ENCODE measurements around the gene TCERG1. TPM values are rescaled to one million over a fixed set of nuclear protein-coding genes. Genes with fewer than 3 reads are reported as not detected.

Gene TCERG1
- total RNA-seq, 4 donors from 2014 or later = 59.1 to 164 (median 65.1) TPM

DNA sequence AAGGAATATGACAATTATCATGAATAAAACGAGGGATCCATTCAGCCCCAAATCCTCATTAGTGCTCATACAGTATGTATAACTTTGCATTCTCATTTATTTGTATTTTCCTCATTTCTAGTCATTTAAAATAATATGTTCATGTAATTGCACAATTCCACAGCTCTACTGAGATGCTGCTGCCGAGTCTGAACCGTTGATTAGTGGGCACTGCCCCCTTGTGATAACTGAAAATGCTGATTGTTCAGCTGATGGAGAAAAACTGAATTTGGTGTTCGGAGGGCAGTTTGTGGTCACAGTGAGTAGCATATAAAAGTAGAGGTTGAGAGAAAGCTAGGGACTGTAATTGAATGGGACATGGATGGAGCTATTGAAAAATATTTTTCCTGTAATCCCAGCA, 81.1 kb downstream of the TCERG1 start:
- no peak for DNase-seq (ENCODE audit: low spot score in 2 of 2)
- Histone ChIP-seq H3K4me1 (no peaks in the 10 kb centered on the region), H3K36me3 (no peaks in the 10 kb centered on the region), H3K9me3 (no peaks in the 10 kb centered on the region), H3K27ac (no peak overlapping the region), H3K27me3 (no peaks in the 10 kb centered on the region), H3K4me3 (no peak overlapping the region)
- WGBS = 65% methylated on average over 4 of the region's 4 CpGs
- TF ChIP-seq, protein P1, sequence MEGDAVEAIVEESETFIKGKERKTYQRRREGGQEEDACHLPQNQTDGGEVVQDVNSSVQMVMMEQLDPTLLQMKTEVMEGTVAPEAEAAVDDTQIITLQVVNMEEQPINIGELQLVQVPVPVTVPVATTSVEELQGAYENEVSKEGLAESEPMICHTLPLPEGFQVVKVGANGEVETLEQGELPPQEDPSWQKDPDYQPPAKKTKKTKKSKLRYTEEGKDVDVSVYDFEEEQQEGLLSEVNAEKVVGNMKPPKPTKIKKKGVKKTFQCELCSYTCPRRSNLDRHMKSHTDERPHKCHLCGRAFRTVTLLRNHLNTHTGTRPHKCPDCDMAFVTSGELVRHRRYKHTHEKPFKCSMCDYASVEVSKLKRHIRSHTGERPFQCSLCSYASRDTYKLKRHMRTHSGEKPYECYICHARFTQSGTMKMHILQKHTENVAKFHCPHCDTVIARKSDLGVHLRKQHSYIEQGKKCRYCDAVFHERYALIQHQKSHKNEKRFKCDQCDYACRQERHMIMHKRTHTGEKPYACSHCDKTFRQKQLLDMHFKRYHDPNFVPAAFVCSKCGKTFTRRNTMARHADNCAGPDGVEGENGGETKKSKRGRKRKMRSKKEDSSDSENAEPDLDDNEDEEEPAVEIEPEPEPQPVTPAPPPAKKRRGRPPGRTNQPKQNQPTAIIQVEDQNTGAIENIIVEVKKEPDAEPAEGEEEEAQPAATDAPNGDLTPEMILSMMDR (IDR thresholded peaks at IDR 0.05) = no peak
- TF ChIP-seq POLR2A (IDR thresholded peaks at IDR 0.05) = no peak
- no peak for TF ChIP-seq POLR2AphosphoS5 (IDR thresholded peaks at IDR 0.05)
- no peak for TF ChIP-seq EP300 (IDR thresholded peaks at IDR 0.05)

DNA sequence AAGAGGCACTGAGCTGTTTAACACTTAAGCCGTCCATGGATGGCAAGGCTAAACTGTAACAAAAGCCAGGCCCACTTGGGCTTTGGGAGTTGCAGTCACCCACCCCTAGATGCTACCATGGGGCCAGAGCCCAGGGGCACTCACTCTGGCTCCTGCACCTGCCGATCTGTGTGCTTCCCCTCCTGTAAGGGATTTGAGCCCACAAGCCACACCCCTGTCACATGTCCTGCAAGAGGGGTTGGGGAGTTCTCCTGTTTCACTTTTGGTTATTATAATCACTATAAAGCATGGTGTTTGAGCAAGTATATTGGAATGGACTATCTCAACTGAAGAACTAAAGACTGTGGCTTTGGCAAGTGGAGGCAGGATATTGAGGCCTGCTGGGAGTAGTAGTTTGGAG, 82.9 kb downstream of the TCERG1 start:
- no peaks in the 10 kb centered on the region for H3K36me3 ChIP-seq
- no peak for TF ChIP-seq POLR2AphosphoS5 (IDR thresholded peaks at IDR 0.05)
- TF ChIP-seq EP300 (IDR thresholded peaks at IDR 0.05) = no peak
- no peak for TF ChIP-seq POLR2A (IDR thresholded peaks at IDR 0.05)
- TF ChIP-seq, protein P1 (IDR thresholded peaks at IDR 0.05) = no peak
- DNase-seq (ENCODE audit: low spot score in 2 of 2) = no peak
- H3K27me3 ChIP-seq = no peaks in the 10 kb centered on the region
- WGBS = 90% methylated on average over 2 of the region's 2 CpGs
- H3K27ac ChIP-seq = no peak overlapping the region
- H3K9me3 ChIP-seq = no peaks in the 10 kb centered on the region
- no peaks in the 10 kb centered on the region for H3K4me1 ChIP-seq
- H3K4me3 ChIP-seq = no peak overlapping the region

DNA sequence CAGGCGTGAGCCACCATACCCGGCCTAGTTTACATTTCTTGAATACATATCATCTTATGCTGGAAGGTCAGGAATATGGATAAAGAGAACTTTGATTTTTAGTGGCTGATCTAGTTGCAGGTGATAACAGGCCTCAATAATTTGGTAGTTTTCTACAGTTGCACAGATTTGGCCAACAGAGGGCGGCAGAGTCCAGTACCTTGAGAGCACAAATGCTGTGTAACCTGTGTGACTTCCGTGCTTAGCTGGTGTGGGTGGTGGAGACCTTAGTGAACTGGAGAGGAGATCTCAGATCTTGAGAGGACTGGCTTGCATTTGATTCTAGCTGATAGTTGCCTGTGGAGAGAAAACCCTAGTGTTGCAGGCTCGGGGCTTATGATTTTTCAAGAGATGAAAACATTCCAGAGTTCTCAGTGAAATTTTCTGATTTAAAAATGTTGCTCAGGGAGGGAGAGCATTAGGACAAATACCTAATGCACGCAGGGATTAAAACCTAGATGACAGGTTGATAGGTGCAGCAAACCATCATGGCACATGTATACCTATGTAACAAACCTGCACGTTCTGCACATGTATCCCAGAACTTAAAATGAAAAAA, 86.2 kb downstream of the TCERG1 start:
- TF ChIP-seq EP300 (IDR thresholded peaks at IDR 0.05) = no peak
- no peak for TF ChIP-seq POLR2AphosphoS5 (IDR thresholded peaks at IDR 0.05)
- TF ChIP-seq, protein P1 (IDR thresholded peaks at IDR 0.05) = peak in 1 of 2 donors; percentile 70
- no peak for DNase-seq (ENCODE audit: low spot score in 2 of 2)
- H3K36me3 ChIP-seq = no peaks in the 10 kb centered on the region
- no peak overlapping the region for H3K27ac ChIP-seq
- H3K4me1 ChIP-seq = no peaks in the 10 kb centered on the region
- 37% methylated on average over 7 of the region's 7 CpGs for WGBS
- no peak overlapping the region for H3K4me3 ChIP-seq
- H3K27me3 ChIP-seq = no peaks in the 10 kb centered on the region
- H3K9me3 ChIP-seq = no peaks in the 10 kb centered on the region

DNA sequence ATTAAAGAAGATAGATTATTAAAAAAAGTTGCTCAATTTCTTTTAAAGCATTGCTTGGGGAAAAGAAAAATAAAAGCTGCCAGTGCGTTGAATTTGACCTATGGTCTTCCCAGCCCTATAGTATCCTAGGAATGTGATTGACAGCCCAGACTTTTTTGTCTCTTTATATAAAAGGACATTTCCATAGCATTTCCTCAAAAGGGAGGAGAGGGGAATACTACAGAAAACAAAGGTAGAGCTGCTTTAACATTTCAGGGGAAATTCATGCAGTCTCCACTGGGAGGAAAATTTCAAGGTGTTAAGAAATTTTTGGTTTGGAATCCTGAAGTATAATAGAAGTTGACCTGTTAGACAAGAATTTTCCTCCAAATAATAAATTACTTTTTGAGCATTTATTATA, 86.7 kb downstream of the TCERG1 start:
- 9% methylated on average over 1 of the region's 1 CpG for WGBS
- Histone ChIP-seq H3K4me3 (no peak overlapping the region), H3K9me3 (no peaks in the 10 kb centered on the region), H3K27ac (no peak overlapping the region), H3K27me3 (no peaks in the 10 kb centered on the region), H3K4me1 (no peaks in the 10 kb centered on the region), H3K36me3 (no peaks in the 10 kb centered on the region)
- TF ChIP-seq EP300 (IDR thresholded peaks at IDR 0.05) = no peak
- TF ChIP-seq, protein P1 (IDR thresholded peaks at IDR 0.05) = no peak
- no peak for TF ChIP-seq POLR2AphosphoS5 (IDR thresholded peaks at IDR 0.05)
- TF ChIP-seq POLR2A (IDR thresholded peaks at IDR 0.05) = no peak
- no peak for DNase-seq (ENCODE audit: low spot score in 2 of 2)

DNA sequence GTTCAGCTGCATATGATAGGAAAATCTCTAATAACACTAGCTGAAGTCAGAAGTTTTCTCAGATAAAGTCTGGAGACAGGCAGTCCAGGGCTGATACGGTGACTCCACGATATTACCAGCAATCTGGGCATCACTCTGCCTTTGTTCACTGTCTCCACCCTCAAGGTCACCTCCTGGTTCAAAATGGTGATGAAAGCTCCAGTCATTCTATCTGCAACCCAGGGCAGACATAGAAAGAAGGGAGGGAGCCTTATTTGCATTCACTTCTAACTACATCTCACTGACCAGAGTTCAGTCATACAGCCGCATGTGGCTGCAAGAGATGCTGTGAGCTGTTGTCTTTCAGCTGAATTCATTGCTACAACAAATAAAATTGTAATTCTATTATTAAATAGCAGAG, 91.3 kb downstream of the TCERG1 start:
- Histone ChIP-seq H3K4me3 (no peak overlapping the region), H3K27me3 (no peaks in the 10 kb centered on the region), H3K27ac (no peak overlapping the region), H3K9me3 (no peaks in the 10 kb centered on the region), H3K4me1 (peaks cover 8% of the 10 kb centered on the region), H3K36me3 (no peaks in the 10 kb centered on the region)
- 89% methylated on average over 3 of the region's 3 CpGs for WGBS
- TF ChIP-seq POLR2AphosphoS5 (IDR thresholded peaks at IDR 0.05) (no peak), POLR2A (IDR thresholded peaks at IDR 0.05) (no peak), EP300 (IDR thresholded peaks at IDR 0.05) (no peak)
- TF ChIP-seq, protein P1 (IDR thresholded peaks at IDR 0.05) = no peak
- no peak for DNase-seq (ENCODE audit: low spot score in 2 of 2)
